Retinal pigment epithelial cell (primary cell): ENCODE data around the gene ZNF319.

Experiments
- DNase-seq: peaks from one replicate; pipeline ENCODE4 v3.0.0-alpha.2; 2010; ENCODE audit warnings: low read depth
- H3K4me3 ChIP-seq: 2 replicates; pipeline ENCODE4 v1.5.1; 2011; ENCODE audit warnings: mild to moderate bottlenecking, low read length, control low read depth, moderate library complexity
- CTCF ChIP-seq: conservative IDR thresholded peaks from 2 replicates; pipeline ENCODE4 v1.5.1; 2011; ENCODE audit warnings: low read depth, low read length, control low read depth, inconsistent platforms

ZNF319 gene

GRCh38 chr16:57951204-57951960 is 49.1 kb downstream of the ZNF319 start:
- no peak for DNase-seq
- TF ChIP-seq CTCF = no peak
- no peak overlapping the region for H3K4me3 ChIP-seq

- DNase-seq = no peak
- H3K4me3 ChIP-seq = no peak overlapping the region
- no peak for TF ChIP-seq CTCF
Measured at GRCh38 chr16:57950382-57950781, 50.1 kb downstream of the ZNF319 start.

- no peak for DNase-seq
- TF ChIP-seq CTCF = no peak
- no peak overlapping the region for H3K4me3 ChIP-seq
Measured at GRCh38 chr16:57949595-57950238, 50.8 kb downstream of the ZNF319 start.

GRCh38 chr16:57949013-57949412 is 51.5 kb downstream of the ZNF319 start:
- no peak overlapping the region for H3K4me3 ChIP-seq
- no peak for TF ChIP-seq CTCF
- DNase-seq = no peak

GRCh38 chr16:57948027-57948426 is 52.4 kb downstream of the ZNF319 start:
- DNase-seq = no peak
- no peak overlapping the region for H3K4me3 ChIP-seq
- TF ChIP-seq CTCF = no peak

- no peak for DNase-seq
- no peak overlapping the region for H3K4me3 ChIP-seq
- no peak for TF ChIP-seq CTCF
Measured at GRCh38 chr16:57947261-57947660, 53.2 kb downstream of the ZNF319 start.
